Measurements from ENCODE around the gene ADAMTS7.

The ADAMTS7 gene

GRCh38 chr15:78717956-78718656 is 93.2 kb downstream of the ADAMTS7 start:
- no peak for DNase-seq

- DNase-seq = no peak
Measured at GRCh38 chr15:78716651-78717050, 94.6 kb downstream of the ADAMTS7 start.

GRCh38 chr15:78715930-78716329 is 95.3 kb downstream of the ADAMTS7 start:
- no peak for DNase-seq

GRCh38 chr15:78715434-78715833 is 95.8 kb downstream of the ADAMTS7 start:
- no peak for DNase-seq

- DNase-seq = no peak
Measured at GRCh38 chr15:78714890-78715289, 96.4 kb downstream of the ADAMTS7 start.

GRCh38 chr15:78712797-78713515 is 98.3 kb downstream of the ADAMTS7 start:
- DNase-seq = no peak

- DNase-seq = no peak
Measured at GRCh38 chr15:78711638-78712037, 99.6 kb downstream of the ADAMTS7 start.

- DNase-seq = peak; percentile 66
Measured at GRCh38 chr15:78709263-78709882, 101.9 kb downstream of the ADAMTS7 start.

All from CD4-positive, alpha-beta T cell treated with Interleukin-6 for 4 hours (primary cell).